Mesodermal cell (in vitro differentiated cells): ENCODE measurements around the gene MTREX.

ENCODE experiments used
- H3K27ac ChIP-seq: 2 replicates; pipeline ENCODE4 v1.7.0; 2013; ENCODE audit warnings: mild to moderate bottlenecking, low read depth, low read length, moderate library complexity; ENCODE audit not compliant: severe bottlenecking
- H3K36me3 ChIP-seq: 2 replicates; pipeline ENCODE4 v1.7.1; 2013; ENCODE audit warnings: mild to moderate bottlenecking, low read length, moderate library complexity; ENCODE audit not compliant: control insufficient read depth, insufficient read depth
- H3K4me1 ChIP-seq: one replicate; pipeline ENCODE4 v1.7.1; 2013; ENCODE audit warnings: mild to moderate bottlenecking, low read length; ENCODE audit not compliant: insufficient read depth, control insufficient read depth, poor library complexity, severe bottlenecking
- H3K4me3 ChIP-seq: 2 replicates; pipeline ENCODE4 v1.7.0; 2013; ENCODE audit warnings: low read length, control low read depth, mild to moderate bottlenecking; ENCODE audit not compliant: insufficient read depth, poor library complexity, severe bottlenecking; ENCODE audit errors: extremely low read depth
- H3K9me3 ChIP-seq: 2 replicates; pipeline ENCODE4 v1.7.1; 2013; ENCODE audit warnings: mild to moderate bottlenecking, low read length, moderate library complexity; ENCODE audit not compliant: control insufficient read depth
- WGBS, 2 experiments: methylation state at CpG; one replicate each; pipeline ENCODE4 v1.1.5; 2013; ENCODE audit warnings: missing lambda C conversion rate in 2 of 2; ENCODE audit not compliant: insufficient coverage in 2 of 2; 5-methylcytosine and 5-hydroxymethylcytosine counted together

The MTREX gene

DNA sequence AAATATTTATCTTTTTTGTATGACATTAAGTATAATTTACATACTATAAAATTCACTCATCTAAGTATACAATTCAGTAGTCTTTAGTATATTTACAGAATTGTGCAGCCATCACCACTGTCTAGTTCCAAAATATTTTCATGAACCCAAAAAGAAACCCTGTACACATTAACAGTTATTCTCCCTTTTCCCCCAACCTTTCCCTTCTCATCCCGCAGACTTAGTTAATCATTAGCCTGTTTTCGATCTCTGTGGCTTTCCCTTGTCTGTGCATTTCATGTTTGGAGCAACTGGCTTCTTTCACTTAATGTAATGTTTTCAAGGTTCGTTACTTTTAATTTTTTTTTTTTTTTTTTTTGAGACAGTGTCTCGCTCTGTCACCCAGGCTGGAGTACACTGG lies 37.5 kb downstream of the MTREX start:
- Histone ChIP-seq H3K36me3 (peaks cover 63% of the 10 kb centered on the region), H3K4me1 (no peaks in the 10 kb centered on the region), H3K4me3 (no peak overlapping the region), H3K9me3 (peaks cover 6% of the 10 kb centered on the region), H3K27ac (no peak overlapping the region)
- WGBS, 2 experiments = 90 to 100% methylated on average over 1 to 3 of the region's 4 CpGs

- Histone ChIP-seq H3K9me3 (peaks cover 6% of the 10 kb centered on the region), H3K36me3 (peaks cover 60% of the 10 kb centered on the region), H3K4me1 (no peaks in the 10 kb centered on the region), H3K27ac (no peak overlapping the region), H3K4me3 (no peak overlapping the region)
- WGBS, 2 experiments = 83 to 86% methylated on average over 1 to 2 of the region's 3 CpGs
Observed at GRCh38 chr5:55347786-55348185, 40.0 kb downstream of the MTREX start.

DNA sequence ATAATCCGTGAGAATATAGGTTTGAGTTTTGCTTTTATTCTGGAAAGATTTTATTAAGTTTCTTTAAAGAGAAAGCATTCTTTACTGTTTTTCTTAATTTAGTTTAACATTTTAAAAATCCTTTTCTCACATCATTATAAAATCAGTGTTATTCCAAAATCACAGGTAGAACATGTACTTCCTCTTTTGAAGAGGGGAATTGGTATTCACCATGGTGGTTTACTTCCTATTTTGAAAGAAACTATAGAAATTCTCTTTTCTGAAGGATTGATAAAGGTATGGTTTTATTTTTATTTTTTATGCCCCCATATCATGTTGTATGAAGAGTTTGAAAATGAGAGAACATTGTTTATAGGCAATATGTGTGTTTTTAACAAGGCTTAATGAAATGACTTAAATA lies 43.0 kb downstream of the MTREX start:
- H3K4me1 ChIP-seq = no peaks in the 10 kb centered on the region
- H3K27ac ChIP-seq = no peak overlapping the region
- H3K9me3 ChIP-seq = peaks cover 4% of the 10 kb centered on the region
- H3K36me3 ChIP-seq = peaks cover 77% of the 10 kb centered on the region
- H3K4me3 ChIP-seq = no peak overlapping the region
- no CpG with 5 or more reads among the region's 1 CpG for WGBS, 2 experiments

GRCh38 chr5:55356896-55357295 lies 49.1 kb downstream of the MTREX start:
- no peaks in the 10 kb centered on the region for H3K9me3 ChIP-seq
- WGBS, 2 experiments = 87 to 93% methylated on average over 3 to 4 of the region's 4 CpGs
- peaks cover 71% of the 10 kb centered on the region for H3K36me3 ChIP-seq
- no peak overlapping the region for H3K27ac ChIP-seq
- no peak overlapping the region for H3K4me3 ChIP-seq
- no peaks in the 10 kb centered on the region for H3K4me1 ChIP-seq

DNA sequence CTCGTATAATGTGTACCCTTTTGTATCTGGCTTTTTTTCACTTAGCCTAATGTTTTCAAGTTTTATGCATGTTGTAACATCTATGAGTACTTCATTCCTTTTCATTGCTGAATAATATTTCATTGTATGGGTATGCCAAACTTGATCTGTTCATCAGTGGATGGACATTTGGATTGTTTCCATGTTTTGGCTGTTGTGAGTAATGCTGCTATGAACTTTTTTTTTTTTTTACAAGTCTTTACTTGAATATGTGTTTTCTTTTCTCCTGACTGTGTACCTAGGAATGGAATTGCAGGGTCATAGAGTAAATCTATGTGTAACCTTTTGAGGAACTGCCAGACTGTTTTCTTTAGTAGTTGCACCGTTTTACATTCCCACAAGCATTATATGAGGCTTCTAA lies 52.4 kb downstream of the MTREX start:
- no CpG with 5 or more reads among the region's 2 CpGs for WGBS, 2 experiments
- H3K9me3 ChIP-seq = no peaks in the 10 kb centered on the region
- no peak overlapping the region for H3K27ac ChIP-seq
- H3K4me3 ChIP-seq = no peak overlapping the region
- no peaks in the 10 kb centered on the region for H3K4me1 ChIP-seq
- peaks cover 49% of the 10 kb centered on the region for H3K36me3 ChIP-seq

GRCh38 chr5:55363856-55364255 lies 56.1 kb downstream of the MTREX start:
- peaks cover 47% of the 10 kb centered on the region for H3K36me3 ChIP-seq
- 76 to 96% methylated on average over 2 to 3 of the region's 3 CpGs for whole genome bisulfite sequencing, 2 experiments
- no peak overlapping the region for H3K27ac ChIP-seq
- no peak overlapping the region for H3K4me3 ChIP-seq
- H3K4me1 ChIP-seq = no peaks in the 10 kb centered on the region
- no peaks in the 10 kb centered on the region for H3K9me3 ChIP-seq

DNA sequence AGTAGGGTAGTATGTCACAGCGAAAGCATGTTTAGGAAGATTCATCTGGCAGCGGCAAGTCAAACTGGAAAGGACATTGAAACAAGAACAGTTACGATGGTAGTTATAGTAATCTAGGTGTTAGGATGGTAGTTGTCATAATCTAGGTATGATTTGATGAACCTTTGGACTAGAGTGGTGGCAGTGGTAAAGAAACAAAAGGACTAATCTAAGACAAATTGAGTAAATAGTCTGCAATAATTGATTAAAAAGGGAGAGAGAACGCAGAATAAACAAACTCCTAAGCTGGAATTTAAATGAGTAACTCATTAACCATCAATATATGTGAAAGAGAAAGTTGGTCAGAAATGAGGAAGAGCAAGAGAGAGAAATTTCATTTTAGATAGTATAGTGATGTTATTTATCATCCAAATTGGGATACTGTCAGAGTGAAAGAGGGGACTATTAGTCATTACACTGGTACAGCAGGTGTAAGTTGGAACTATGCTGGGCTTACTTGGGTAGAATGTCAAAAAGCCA lies 56.8 kb downstream of the MTREX start:
- Histone ChIP-seq H3K9me3 (no peaks in the 10 kb centered on the region), H3K4me1 (no peaks in the 10 kb centered on the region), H3K4me3 (no peak overlapping the region), H3K27ac (no peak overlapping the region), H3K36me3 (peaks cover 41% of the 10 kb centered on the region)
- 97 to 100% methylated on average over 3 of the region's 4 CpGs for WGBS, 2 experiments

- peaks cover 14% of the 10 kb centered on the region for H3K9me3 ChIP-seq
- peaks cover 70% of the 10 kb centered on the region for H3K36me3 ChIP-seq
- H3K4me3 ChIP-seq = no peak overlapping the region
- H3K27ac ChIP-seq = no peak overlapping the region
- WGBS, 2 experiments = 100% methylated on average over 1 of the region's 1 CpG; no CpG with 5 or more reads in 1 of the 2 experiments
- H3K4me1 ChIP-seq = no peaks in the 10 kb centered on the region
Observed at GRCh38 chr5:55370291-55370925, 62.6 kb downstream of the MTREX start.

DNA sequence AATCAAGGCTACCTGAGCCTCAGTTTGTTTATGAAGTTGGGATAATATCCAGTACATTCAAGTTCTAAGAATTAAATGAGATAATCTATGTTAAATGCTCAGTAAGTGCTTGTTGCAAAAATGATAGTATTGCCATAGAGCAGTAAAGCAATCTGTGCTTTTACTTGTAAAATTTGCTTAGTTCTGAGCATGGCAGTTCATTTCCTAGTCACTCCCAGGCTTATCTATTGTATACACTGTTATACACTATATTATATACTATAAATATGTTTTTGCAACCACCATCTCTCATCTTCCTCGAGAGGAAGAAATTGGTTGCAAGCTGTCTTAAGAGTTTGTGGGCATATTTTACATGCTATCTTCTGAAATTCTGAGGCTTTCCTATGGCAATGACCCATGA lies 63.4 kb downstream of the MTREX start:
- Histone ChIP-seq H3K4me1 (no peaks in the 10 kb centered on the region), H3K9me3 (peaks cover 14% of the 10 kb centered on the region), H3K4me3 (no peak overlapping the region), H3K27ac (no peak overlapping the region), H3K36me3 (peaks cover 66% of the 10 kb centered on the region)
- no CpG with 5 or more reads among the region's 1 CpG for WGBS, 2 experiments

DNA sequence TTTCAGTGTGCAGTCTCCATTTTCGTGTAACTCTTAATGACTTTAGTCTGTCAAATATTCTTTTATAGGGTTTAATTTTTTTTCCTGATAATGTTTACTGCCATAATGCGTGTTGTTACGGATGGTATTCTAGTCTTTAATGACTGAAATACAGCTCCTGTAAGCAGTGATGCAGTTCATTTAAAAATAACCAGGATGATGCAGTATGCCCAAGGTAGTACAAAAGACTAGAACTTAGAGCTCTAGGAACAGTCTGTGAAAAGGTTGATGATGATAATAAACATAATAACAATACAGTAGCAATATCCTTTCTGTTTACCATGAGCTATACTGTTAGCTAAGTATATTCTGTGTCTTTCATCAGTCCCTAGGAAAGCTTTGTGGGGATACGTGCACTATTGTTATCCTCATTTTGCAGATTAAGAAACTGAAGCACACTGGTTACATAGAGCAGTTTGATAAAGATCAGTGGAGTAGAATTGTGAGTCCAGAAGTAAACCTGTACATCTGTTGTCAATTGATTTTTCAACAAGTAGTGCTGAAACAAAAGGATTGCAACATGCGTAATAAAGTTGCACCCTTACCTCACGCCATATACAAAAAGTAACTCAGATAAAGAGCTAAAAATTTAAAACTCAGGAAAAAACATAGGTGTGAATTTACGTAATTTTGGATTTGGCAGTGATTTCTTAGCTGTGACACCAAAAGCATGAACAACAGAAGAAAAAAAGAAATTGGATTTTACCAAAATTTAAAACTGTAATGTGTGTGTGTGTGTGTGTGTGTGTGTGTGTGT lies 64.5 kb downstream of the MTREX start:
- H3K36me3 ChIP-seq = peaks cover 58% of the 10 kb centered on the region
- no peak overlapping the region for H3K27ac ChIP-seq
- H3K9me3 ChIP-seq = peaks cover 14% of the 10 kb centered on the region
- no peaks in the 10 kb centered on the region for H3K4me1 ChIP-seq
- WGBS, 2 experiments = 94 to 95% methylated on average over 3 to 5 of the region's 7 CpGs
- no peak overlapping the region for H3K4me3 ChIP-seq

GRCh38 chr5:55377810-55378209 lies 70.0 kb downstream of the MTREX start:
- H3K4me1 ChIP-seq = no peaks in the 10 kb centered on the region
- H3K4me3 ChIP-seq = no peak overlapping the region
- H3K9me3 ChIP-seq = peaks cover 4% of the 10 kb centered on the region
- 100% methylated on average over 1 of the region's 1 CpG; no CpG with 5 or more reads in 1 of the 2 experiments for WGBS, 2 experiments
- peaks cover 49% of the 10 kb centered on the region for H3K36me3 ChIP-seq
- no peak overlapping the region for H3K27ac ChIP-seq
